GM19351 (cell line): ENCODE results near the gene ANKRD24.
"Not testable (repeated sequence)": the region's sequence is repeated elsewhere in the genome, so short reads cannot be mapped to it uniquely, and the experiment has no call there.

ENCODE experiments used
- ATAC-seq: cut with Tn5 transposase; IDR thresholded peaks from one replicate; pipeline ENCODE4 v1.9.1; 2021; ENCODE audit warnings: mild to moderate bottlenecking, moderate library complexity; ENCODE audit not compliant: unreplicated experiment

Gene ANKRD24

GRCh38 chr19:4197625-4198466 is 15.4 kb downstream of the ANKRD24 start:
- no peak for ATAC-seq

- ATAC-seq = no peak
These were observed 16.1 kb downstream of the ANKRD24 start for GRCh38 chr19:4198467-4199126.

- ATAC-seq = no peak
These were observed 17.3 kb downstream of the ANKRD24 start for GRCh38 chr19:4199699-4200293.

- ATAC-seq = no peak
These were observed 18.6 kb downstream of the ANKRD24 start for GRCh38 chr19:4200940-4201542.

GRCh38 chr19:4201798-4202197 is 19.3 kb downstream of the ANKRD24 start:
- no peak for ATAC-seq

GRCh38 chr19:4206818-4207484 is 24.5 kb downstream of the ANKRD24 start:
- ATAC-seq = no peak

- no peak for ATAC-seq
These were observed 26.1 kb downstream of the ANKRD24 start for GRCh38 chr19:4208385-4209094.

GRCh38 chr19:4210166-4210731 is 27.8 kb downstream of the ANKRD24 start:
- ATAC-seq = no peak

- no peak for ATAC-seq
These were observed 30.6 kb downstream of the ANKRD24 start for GRCh38 chr19:4213116-4213515.

- no peak for ATAC-seq
These were observed 33.3 kb downstream of the ANKRD24 start for GRCh38 chr19:4215807-4216206.

GRCh38 chr19:4216846-4217245 is 34.4 kb downstream of the ANKRD24 start:
- no peak for ATAC-seq

- no peak for ATAC-seq
These were observed 35.2 kb downstream of the ANKRD24 start for GRCh38 chr19:4217429-4218264.

- not testable (repeated sequence) for ATAC-seq
These were observed 36.0 kb downstream of the ANKRD24 start for GRCh38 chr19:4218523-4218922.

GRCh38 chr19:4220188-4220587 is 37.7 kb downstream of the ANKRD24 start:
- no peak for ATAC-seq

GRCh38 chr19:4224470-4224869 is 42.0 kb downstream of the ANKRD24 start:
- no peak for ATAC-seq

GRCh38 chr19:4225885-4226284 is 43.4 kb downstream of the ANKRD24 start:
- ATAC-seq = no peak

GRCh38 chr19:4227771-4228170 is 45.3 kb downstream of the ANKRD24 start:
- ATAC-seq = no peak

GRCh38 chr19:4228765-4229178 is 46.3 kb downstream of the ANKRD24 start:
- no peak for ATAC-seq
